ENCODE data around the gene ADGRF5.

Gene ADGRF5

DNA sequence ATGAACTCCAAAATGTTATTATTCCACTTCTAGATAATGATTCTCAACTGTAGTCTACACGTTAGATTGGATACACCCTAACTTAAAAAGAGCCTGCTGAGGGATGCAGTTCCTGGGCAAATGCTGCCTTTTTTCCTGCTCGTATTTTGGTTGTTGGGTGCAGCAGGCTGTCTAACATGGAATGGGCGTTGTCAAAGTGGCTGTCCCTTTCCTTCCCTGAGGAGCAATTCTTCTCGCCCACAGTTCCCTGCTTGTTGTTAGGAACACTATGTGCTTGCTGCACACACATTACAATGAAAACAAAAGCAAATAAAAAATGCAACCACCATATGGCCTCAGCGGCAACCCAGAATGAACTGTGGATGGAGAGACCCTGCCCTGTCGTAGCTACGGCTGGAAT is 1.7 kb upstream of the ADGRF5 start:
- H3K9me3 ChIP-seq (ENCODE audit: control insufficient read depth, insufficient read depth, low read depth, low read length): no peaks in the 10 kb centered on the region
- no peak overlapping the region for H3K27ac ChIP-seq (ENCODE audit: extremely low read depth, low read depth, low read length)
- ChIA-PET POLR2A (no interaction called here), CTCF (no interaction called here)
- TF ChIP-seq ZNF311 (tag by site-specific recombination; IDR thresholded peaks at IDR 0.05; ENCODE audit: borderline replicate concordance) (no peak), ZNF37A (tag by site-specific recombination; IDR thresholded peaks at IDR 0.05) (no peak), ZIC2 (tag by site-specific recombination; IDR thresholded peaks at IDR 0.05) (no peak), ZBTB21 (tag by site-specific recombination; IDR thresholded peaks at IDR 0.05) (no peak), ZNF155 (tag by site-specific recombination; IDR thresholded peaks at IDR 0.05) (no peak), ZNF548 (tag by site-specific recombination; IDR thresholded peaks at IDR 0.05) (no peak), ZNF623 (tag by site-specific recombination; IDR thresholded peaks at IDR 0.05) (no peak), ZNF133 (tag by site-specific recombination; IDR thresholded peaks at IDR 0.05) (no peak), ZSCAN16 (tag by site-specific recombination; IDR thresholded peaks at IDR 0.05) (no peak)
- TF ChIP-seq, protein P1, sequence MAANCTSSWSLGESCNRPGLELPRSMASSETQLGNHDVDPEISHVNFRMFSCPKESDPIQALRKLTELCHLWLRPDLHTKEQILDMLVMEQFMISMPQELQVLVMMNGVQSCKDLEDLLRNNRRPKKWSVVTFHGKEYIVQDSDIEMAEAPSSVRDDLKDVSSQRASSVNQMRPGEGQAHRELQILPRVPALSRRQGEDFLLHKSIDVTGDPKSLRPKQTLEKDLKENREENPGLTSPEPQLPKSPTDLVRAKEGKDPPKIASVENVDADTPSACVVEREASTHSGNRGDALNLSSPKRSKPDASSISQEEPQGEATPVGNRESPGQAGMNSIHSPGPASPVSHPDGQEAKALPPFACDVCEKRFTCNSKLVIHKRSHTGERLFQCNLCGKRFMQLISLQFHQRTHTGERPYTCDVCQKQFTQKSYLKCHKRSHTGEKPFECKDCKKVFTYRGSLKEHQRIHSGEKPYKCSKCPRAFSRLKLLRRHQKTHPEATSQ (tag by site-specific recombination; IDR thresholded peaks at IDR 0.05): no peak
- no peaks in the 10 kb centered on the region for H3K4me1 ChIP-seq (ENCODE audit: control insufficient read depth, insufficient read depth, low read length)
- H3K36me3 ChIP-seq (ENCODE audit: control insufficient read depth in 2 of 2, insufficient read depth in 1 of 2, low read length in 2 of 2): no peaks in the 10 kb centered on the region
- H3K4me3 ChIP-seq (ENCODE audit: low read depth, low read length): no peak overlapping the region

GRCh38 chr6:46921059-46921458 is 679 bp downstream of the ADGRF5 start:
- no peaks in the 10 kb centered on the region for H3K9me3 ChIP-seq (ENCODE audit: control insufficient read depth, insufficient read depth, low read depth, low read length)
- H3K4me3 ChIP-seq (ENCODE audit: low read depth, low read length): no peak overlapping the region
- TF ChIP-seq, protein P2, sequence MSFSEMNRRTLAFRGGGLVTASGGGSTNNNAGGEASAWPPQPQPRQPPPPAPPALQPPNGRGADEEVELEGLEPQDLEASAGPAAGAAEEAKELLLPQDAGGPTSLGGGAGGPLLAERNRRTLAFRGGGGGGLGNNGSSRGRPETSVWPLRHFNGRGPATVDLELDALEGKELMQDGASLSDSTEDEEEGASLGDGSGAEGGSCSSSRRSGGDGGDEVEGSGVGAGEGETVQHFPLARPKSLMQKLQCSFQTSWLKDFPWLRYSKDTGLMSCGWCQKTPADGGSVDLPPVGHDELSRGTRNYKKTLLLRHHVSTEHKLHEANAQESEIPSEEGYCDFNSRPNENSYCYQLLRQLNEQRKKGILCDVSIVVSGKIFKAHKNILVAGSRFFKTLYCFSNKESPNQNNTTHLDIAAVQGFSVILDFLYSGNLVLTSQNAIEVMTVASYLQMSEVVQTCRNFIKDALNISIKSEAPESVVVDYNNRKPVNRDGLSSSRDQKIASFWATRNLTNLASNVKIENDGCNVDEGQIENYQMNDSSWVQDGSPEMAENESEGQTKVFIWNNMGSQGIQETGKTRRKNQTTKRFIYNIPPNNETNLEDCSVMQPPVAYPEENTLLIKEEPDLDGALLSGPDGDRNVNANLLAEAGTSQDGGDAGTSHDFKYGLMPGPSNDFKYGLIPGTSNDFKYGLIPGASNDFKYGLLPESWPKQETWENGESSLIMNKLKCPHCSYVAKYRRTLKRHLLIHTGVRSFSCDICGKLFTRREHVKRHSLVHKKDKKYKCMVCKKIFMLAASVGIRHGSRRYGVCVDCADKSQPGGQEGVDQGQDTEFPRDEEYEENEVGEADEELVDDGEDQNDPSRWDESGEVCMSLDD (tag by site-specific recombination; IDR thresholded peaks at IDR 0.05): no peak
- no peak for TF ChIP-seq ZNF843 (tag by site-specific recombination; IDR thresholded peaks at IDR 0.05)
- TF ChIP-seq SP3 (tag by site-specific recombination; IDR thresholded peaks at IDR 0.05): no peak
- no peak for TF ChIP-seq ZNF10 (tag by site-specific recombination; IDR thresholded peaks at IDR 0.05)
- TF ChIP-seq ZNF184 (tag by site-specific recombination; IDR thresholded peaks at IDR 0.05): no peak
- TF ChIP-seq ZNF324 (tag by site-specific recombination; IDR thresholded peaks at IDR 0.05): no peak
- TF ChIP-seq ZNF155 (tag by site-specific recombination; IDR thresholded peaks at IDR 0.05): no peak
- CTCF ChIA-PET: interaction anchor here (1.7 kb wide), 1 partner anchor 18 kb away, joined by 5 read pairs; no protein-coding TSS in a partner anchor
- H3K27ac ChIP-seq (ENCODE audit: extremely low read depth, low read depth, low read length): no peak overlapping the region
- POLR2A ChIA-PET: no interaction called here
- no peaks in the 10 kb centered on the region for H3K36me3 ChIP-seq (ENCODE audit: control insufficient read depth in 2 of 2, insufficient read depth in 1 of 2, low read length in 2 of 2)
- H3K4me1 ChIP-seq (ENCODE audit: control insufficient read depth, insufficient read depth, low read length): peaks cover 4% of the 10 kb centered on the region

GRCh38 chr6:46918806-46919205 is 2.9 kb downstream of the ADGRF5 start:
- H3K9me3 ChIP-seq (ENCODE audit: control insufficient read depth, insufficient read depth, low read depth, low read length): no peaks in the 10 kb centered on the region
- ChIA-PET CTCF (no interaction called here), POLR2A (no interaction called here)
- H3K27ac ChIP-seq (ENCODE audit: extremely low read depth, low read depth, low read length): no peak overlapping the region
- no peak overlapping the region for H3K4me3 ChIP-seq (ENCODE audit: low read depth, low read length)
- H3K36me3 ChIP-seq (ENCODE audit: control insufficient read depth in 2 of 2, insufficient read depth in 1 of 2, low read length in 2 of 2): no peaks in the 10 kb centered on the region
- peaks cover 11% of the 10 kb centered on the region for H3K4me1 ChIP-seq (ENCODE audit: control insufficient read depth, insufficient read depth, low read length)
- TF ChIP-seq ZNF514 (tag by site-specific recombination; IDR thresholded peaks at IDR 0.05) (no peak), ZNF621 (tag by site-specific recombination; IDR thresholded peaks at IDR 0.05) (no peak), ZNF302 (tag by site-specific recombination; IDR thresholded peaks at IDR 0.05; ENCODE audit: low read depth) (no peak), ZBTB7A (tag by site-specific recombination; IDR thresholded peaks at IDR 0.05; ENCODE audit: low read depth) (no peak), ZNF398 (tag by site-specific recombination; IDR thresholded peaks at IDR 0.05) (no peak), OVOL3 (tag by site-specific recombination; IDR thresholded peaks at IDR 0.05) (no peak), IKZF3 (tag by site-specific recombination; IDR thresholded peaks at IDR 0.05) (no peak), YY2 (tag by site-specific recombination; IDR thresholded peaks at IDR 0.05) (no peak), ZNF777 (tag by site-specific recombination; IDR thresholded peaks at IDR 0.05; ENCODE audit: borderline replicate concordance) (no peak)
- TF ChIP-seq, protein P3, sequence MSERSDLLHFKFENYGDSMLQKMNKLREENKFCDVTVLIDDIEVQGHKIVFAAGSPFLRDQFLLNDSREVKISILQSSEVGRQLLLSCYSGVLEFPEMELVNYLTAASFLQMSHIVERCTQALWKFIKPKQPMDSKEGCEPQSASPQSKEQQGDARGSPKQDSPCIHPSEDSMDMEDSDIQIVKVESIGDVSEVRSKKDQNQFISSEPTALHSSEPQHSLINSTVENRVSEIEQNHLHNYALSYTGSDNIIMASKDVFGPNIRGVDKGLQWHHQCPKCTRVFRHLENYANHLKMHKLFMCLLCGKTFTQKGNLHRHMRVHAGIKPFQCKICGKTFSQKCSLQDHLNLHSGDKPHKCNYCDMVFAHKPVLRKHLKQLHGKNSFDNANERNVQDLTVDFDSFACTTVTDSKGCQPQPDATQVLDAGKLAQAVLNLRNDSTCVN (tag by site-specific recombination; optimal IDR thresholded peaks at IDR 0.05): no peak

Measured in HEK293 (cell line).